Mononuclear cell (primary cell): ENCODE results near the gene LRMDA. TPM values are rescaled to one million over a fixed set of nuclear protein-coding genes. Genes with fewer than 3 reads are reported as not detected.

Source experiments
- H3K27me3 ChIP-seq: 2 replicates; pipeline ENCODE4 v1.6.0; 2011; ENCODE audit warnings: low read length, control low read depth; ENCODE audit not compliant: insufficient read depth
- H3K4me1 ChIP-seq: 2 replicates; pipeline ENCODE4 v1.5.1; 2011; ENCODE audit warnings: mild to moderate bottlenecking, low read length, control low read depth; ENCODE audit not compliant: insufficient read depth
- H3K4me3 ChIP-seq: 2 replicates; pipeline ENCODE4 v1.5.1; 2011; ENCODE audit warnings: mild to moderate bottlenecking, low read length, moderate library complexity
- H3K9me3 ChIP-seq: 2 replicates; pipeline ENCODE4 v1.5.1; 2011; ENCODE audit warnings: low read depth, mild to moderate bottlenecking, control low read depth, low read length
- total RNA-seq: library from RNA; depleted of rRNA; stranded (reverse); fragments of >200 nt; gene quantifications from one replicate; pipeline ENCODE4 v1.2.3, GENCODE V29; 2012

The LRMDA gene
- total RNA-seq, 1 donor: 7.6 TPM

DNA sequence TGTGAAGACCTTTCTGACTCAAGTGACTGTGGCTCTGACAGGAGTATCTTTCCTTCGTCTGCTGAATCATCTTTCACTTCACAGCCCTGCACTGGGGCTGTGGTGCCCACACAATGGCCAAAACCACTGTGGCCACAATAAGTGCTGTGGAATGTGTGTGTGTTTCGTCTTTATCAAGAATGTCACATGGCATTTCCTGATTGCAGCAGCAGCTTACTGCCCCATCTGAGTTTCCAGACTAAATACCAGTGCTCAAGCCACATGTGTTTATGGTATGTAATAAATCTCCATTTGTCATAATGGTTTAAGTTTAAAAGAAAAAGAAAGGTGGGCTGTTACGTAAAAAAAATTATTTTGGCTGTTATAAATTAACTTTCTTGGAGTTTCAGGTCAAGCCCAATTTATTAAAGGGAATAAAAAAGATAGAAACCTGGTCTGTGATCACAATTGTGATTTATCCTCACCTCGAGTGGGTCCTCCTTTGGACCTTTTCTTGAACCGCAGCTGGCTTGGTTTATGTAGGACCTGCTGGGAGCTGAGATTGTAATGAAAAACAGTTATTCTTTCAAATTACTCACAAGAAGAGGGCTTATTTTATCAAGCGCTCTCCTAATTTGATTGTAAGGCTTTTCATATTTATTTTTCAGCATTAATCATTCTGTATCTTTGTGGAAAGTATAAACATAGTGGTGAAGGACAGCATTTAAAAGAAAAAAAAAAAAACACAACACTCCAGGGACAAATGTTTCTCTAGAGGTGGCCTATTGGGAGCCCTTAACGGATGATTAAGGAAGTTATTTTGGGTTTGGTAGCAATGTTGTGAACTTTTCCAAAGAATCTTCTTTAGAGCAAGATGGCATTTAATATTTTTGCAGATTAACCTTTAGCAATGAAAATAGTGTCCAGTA lies 116.2 kb downstream of the LRMDA start:
- Histone ChIP-seq H3K27me3 (no peaks in the 10 kb centered on the region), H3K9me3 (no peaks in the 10 kb centered on the region), H3K4me1 (peaks cover 16% of the 10 kb centered on the region), H3K4me3 (no peak overlapping the region)

GRCh38 chr10:75548356-75548755 lies 116.9 kb downstream of the LRMDA start:
- no peaks in the 10 kb centered on the region for H3K9me3 ChIP-seq
- H3K4me3 ChIP-seq: no peak overlapping the region
- H3K4me1 ChIP-seq: peaks cover 19% of the 10 kb centered on the region
- no peaks in the 10 kb centered on the region for H3K27me3 ChIP-seq

DNA sequence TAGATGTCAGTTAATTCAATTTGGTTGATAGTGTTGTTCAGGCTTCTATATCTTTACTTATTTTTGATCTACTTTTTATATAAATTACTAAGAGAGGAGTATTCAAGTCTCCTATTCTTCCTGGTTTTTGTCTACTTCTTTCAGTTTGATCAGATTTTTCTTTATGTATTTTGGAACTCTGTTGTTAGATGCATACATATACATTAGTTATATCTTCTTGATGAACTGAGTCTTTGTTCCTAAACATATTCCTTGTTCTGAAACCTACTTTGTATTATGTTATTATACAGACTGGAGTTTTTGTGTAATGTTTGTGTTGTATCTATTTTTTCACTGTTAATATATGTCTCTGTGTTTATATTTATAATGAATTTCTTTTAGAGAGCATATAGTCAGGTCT lies 118.8 kb downstream of the LRMDA start:
- Histone ChIP-seq H3K9me3 (no peaks in the 10 kb centered on the region), H3K4me3 (no peak overlapping the region), H3K4me1 (peaks cover 18% of the 10 kb centered on the region), H3K27me3 (no peaks in the 10 kb centered on the region)

DNA sequence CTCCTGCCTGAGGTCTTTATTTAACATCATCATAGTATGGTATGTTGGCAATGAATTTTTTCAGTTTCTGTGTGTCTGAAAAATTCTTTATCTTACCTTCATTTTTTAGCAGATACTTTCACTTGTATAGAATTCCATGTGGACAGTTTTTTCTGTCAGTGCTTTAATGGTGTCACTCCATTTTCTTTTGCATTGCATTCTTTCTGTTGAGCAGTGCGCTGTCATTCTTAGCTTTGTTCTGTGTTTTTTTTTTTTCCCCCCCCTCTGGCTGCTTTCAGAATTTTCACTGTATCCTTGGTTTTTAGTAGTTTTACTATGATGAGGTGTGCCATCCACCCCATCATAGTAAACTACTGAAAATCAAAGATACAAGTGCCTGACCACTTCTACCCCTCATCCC lies 120.7 kb downstream of the LRMDA start:
- no peaks in the 10 kb centered on the region for H3K9me3 ChIP-seq
- H3K27me3 ChIP-seq: no peaks in the 10 kb centered on the region
- no peak overlapping the region for H3K4me3 ChIP-seq
- peaks cover 16% of the 10 kb centered on the region for H3K4me1 ChIP-seq

DNA sequence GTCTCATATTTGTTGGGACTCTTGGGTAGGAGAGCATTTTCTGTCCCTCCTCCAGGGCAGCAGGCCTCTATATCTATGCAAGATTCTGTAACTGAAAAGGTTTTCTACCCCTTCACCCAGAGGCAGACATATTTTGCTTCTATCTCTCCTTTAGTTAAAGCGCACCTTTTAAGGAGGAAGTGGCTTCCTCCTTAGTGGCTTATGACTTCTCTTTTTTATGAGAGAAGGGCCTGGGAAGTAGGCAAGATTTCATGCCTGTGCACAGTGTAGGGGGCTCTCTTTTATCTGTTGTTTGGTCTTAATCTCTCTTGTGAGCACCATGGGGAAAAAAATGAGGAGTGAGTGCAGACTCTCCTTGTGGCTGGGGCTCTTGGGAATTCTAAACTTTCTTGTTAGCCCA lies 122.1 kb downstream of the LRMDA start:
- Histone ChIP-seq H3K27me3 (no peaks in the 10 kb centered on the region), H3K4me3 (no peak overlapping the region), H3K4me1 (peaks cover 9% of the 10 kb centered on the region), H3K9me3 (no peaks in the 10 kb centered on the region)

- Histone ChIP-seq H3K4me3 (no peak overlapping the region), H3K27me3 (no peaks in the 10 kb centered on the region), H3K9me3 (no peaks in the 10 kb centered on the region), H3K4me1 (peaks cover 9% of the 10 kb centered on the region)
Observed at GRCh38 chr10:75555323-75555722, 123.9 kb downstream of the LRMDA start.

- Histone ChIP-seq H3K27me3 (no peaks in the 10 kb centered on the region), H3K4me3 (no peak overlapping the region), H3K9me3 (no peaks in the 10 kb centered on the region), H3K4me1 (peaks cover 9% of the 10 kb centered on the region)
Observed at GRCh38 chr10:75556320-75556719, 124.9 kb downstream of the LRMDA start.

GRCh38 chr10:75565286-75566251 lies 134.1 kb downstream of the LRMDA start:
- H3K27me3 ChIP-seq: no peaks in the 10 kb centered on the region
- H3K4me1 ChIP-seq: peaks cover 4% of the 10 kb centered on the region
- no peaks in the 10 kb centered on the region for H3K9me3 ChIP-seq
- H3K4me3 ChIP-seq: no peak overlapping the region

DNA sequence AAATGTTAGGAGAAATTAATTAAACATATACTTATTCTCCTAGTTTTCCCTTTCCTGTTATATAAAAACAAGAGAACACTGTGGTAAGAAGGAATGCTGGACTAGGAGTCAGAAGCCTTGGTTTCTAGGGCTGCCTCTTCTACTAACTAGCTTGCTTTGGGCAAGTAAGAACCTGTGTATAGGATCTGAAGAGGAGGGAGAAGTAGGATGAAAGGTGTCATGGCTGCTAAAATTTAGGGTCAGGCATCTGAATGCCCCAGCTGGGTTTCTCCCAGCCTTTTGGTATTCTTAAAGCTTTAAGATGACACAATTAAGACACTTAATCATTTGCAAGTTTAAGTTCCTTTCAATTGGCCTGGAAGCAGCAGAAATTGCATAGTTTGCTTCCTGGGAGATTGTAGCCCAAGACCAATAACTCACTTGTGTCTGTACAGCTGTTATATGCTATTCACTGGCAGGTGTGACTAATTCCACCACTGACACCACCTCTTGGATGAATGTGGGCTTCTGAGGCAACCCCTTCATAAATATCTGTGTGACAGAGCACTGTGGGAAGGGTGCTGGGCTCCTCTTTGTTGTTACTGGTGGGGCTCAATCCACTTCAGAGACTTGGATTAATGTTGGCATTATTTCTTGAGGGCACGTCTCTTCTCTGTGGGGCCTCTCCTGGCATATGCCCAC lies 137.2 kb downstream of the LRMDA start:
- no peaks in the 10 kb centered on the region for H3K27me3 ChIP-seq
- no peak overlapping the region for H3K4me3 ChIP-seq
- peaks cover 4% of the 10 kb centered on the region for H3K4me1 ChIP-seq
- peaks cover 20% of the 10 kb centered on the region for H3K9me3 ChIP-seq

DNA sequence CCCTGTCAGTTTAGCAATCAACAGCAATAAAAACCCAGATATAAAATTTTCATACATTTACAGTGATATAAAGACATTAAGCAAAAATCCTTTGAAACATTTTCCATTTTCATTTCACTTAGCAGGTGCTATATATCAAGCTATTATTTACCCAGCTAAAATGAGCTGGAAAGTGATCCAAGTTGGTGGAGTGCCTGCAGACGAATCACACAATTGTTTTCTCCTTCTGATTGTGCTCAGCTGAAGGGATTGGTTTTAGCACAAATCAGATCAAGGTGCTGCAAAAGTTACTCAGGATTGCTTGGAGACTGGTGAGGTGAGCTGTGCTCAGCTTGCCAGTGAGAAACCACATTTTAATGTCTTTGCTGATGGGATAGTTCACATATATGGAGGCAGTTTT lies 138.1 kb downstream of the LRMDA start:
- H3K4me3 ChIP-seq: no peak overlapping the region
- no peaks in the 10 kb centered on the region for H3K27me3 ChIP-seq
- peaks cover 24% of the 10 kb centered on the region for H3K9me3 ChIP-seq
- H3K4me1 ChIP-seq: peaks cover 4% of the 10 kb centered on the region

DNA sequence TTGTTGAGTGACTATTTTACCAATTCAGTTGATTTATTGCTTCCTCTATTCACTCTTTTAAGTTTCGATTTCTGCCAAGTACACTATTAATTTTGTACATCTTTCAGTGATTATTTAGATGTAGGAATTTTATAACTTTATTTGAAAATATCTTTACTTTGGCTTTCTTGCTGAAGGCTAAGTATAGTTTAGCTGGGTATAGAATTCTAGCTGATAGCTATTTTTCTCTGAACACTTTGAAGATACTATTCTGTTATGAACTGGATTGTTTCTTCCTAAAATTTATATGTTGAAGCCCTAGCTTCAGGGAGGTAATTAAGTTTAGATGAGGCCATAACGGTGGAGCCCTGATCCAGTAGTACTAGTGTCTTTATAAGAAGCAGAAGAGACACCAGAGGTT lies 141.1 kb downstream of the LRMDA start:
- H3K4me1 ChIP-seq: no peaks in the 10 kb centered on the region
- H3K27me3 ChIP-seq: no peaks in the 10 kb centered on the region
- H3K9me3 ChIP-seq: peaks cover 24% of the 10 kb centered on the region
- no peak overlapping the region for H3K4me3 ChIP-seq

DNA sequence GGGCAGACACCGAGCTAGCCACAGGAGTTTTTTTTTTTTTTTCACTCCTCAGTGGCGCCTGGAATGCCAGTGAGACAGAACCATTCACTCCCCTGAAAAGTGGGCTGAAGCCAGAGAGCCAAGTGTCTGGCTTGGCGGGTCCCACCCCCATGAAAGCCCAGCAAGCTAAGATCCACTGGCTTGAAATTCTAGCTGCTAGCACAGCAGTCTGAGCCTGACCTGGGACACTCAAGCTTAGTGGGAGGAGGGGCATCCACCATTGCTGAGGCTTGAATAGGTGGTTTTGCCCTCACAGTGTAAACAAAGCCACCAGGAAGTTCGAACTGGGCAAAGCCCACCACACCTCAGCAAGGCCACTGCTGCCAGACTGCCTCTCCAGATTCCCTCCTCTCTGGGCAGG lies 144.5 kb downstream of the LRMDA start:
- no peak overlapping the region for H3K4me3 ChIP-seq
- H3K9me3 ChIP-seq: peaks cover 24% of the 10 kb centered on the region
- no peaks in the 10 kb centered on the region for H3K4me1 ChIP-seq
- H3K27me3 ChIP-seq: no peaks in the 10 kb centered on the region

DNA sequence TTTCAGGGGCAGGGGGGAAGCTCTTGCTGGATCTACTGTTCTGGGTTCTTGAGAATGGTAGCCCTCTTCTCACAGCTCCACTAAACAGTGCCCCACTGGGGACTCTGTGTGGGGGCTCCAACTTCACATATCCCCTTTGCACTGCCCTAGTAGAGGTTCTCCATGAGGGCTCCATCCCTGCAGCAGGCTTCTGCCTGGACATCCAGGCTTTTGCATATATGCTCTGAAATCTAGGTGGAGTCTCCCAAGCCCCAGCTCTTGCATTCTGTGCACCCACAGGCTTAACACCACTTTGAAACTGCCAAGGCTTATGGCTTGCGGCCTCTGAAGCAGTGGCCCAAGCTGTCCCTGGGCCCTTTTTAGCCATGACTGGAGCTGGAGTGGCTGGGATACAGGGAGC lies 150.7 kb downstream of the LRMDA start:
- no peaks in the 10 kb centered on the region for H3K4me1 ChIP-seq
- no peak overlapping the region for H3K4me3 ChIP-seq
- peaks cover 8% of the 10 kb centered on the region for H3K9me3 ChIP-seq
- no peaks in the 10 kb centered on the region for H3K27me3 ChIP-seq

DNA sequence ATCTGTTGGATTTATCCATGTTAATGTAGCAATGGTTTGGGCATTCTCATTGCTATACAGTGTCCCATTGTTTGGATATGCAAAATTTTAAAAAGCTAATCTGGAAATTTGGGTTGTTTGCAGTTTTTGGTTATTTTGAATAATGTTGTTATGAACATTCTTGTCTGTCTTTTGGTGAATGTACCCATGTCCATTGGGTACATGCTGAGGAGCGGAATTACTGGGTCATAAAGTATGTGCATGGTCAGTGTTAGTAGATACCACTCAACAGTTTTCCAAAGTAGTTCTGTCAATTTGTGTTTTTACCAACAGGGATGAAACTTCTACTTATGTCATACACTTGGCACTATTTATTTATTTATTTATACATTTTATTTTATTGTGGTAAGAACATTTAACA lies 153.9 kb downstream of the LRMDA start:
- no peaks in the 10 kb centered on the region for H3K27me3 ChIP-seq
- H3K4me1 ChIP-seq: no peaks in the 10 kb centered on the region
- H3K4me3 ChIP-seq: no peak overlapping the region
- peaks cover 8% of the 10 kb centered on the region for H3K9me3 ChIP-seq

GRCh38 chr10:75586814-75587213 lies 155.4 kb downstream of the LRMDA start:
- H3K27me3 ChIP-seq: no peaks in the 10 kb centered on the region
- no peaks in the 10 kb centered on the region for H3K4me1 ChIP-seq
- H3K4me3 ChIP-seq: no peak overlapping the region
- H3K9me3 ChIP-seq: peaks cover 8% of the 10 kb centered on the region
